Ascending aorta (tissue), 2 donors: ENCODE measurements around the gene S100A6. TPM values are rescaled to one million over a fixed set of nuclear protein-coding genes. Genes with fewer than 3 reads are reported as not detected.

Source experiments
- DNase-seq, 2 donors: peaks; one replicate each; pipeline ENCODE4 v3.0.0-alpha.2; 2019; ENCODE audit warnings: low spot score in 2 of 2
- H3K27ac ChIP-seq, 2 donors: fragments of 200-600 bp; sonication (generic); one replicate each; pipeline ENCODE4 v1.5.1; 2016 to 2017; ENCODE audit warnings: mild to moderate bottlenecking in 1 of 2
- H3K27me3 ChIP-seq: fragments of 200-600 bp; sonication (generic); one replicate; pipeline ENCODE4 v1.5.1; 2017
- H3K36me3 ChIP-seq, 2 donors: fragments of 200-600 bp; sonication (generic); one replicate each; pipeline ENCODE4 v1.5.1; 2016
- H3K4me1 ChIP-seq, 2 donors: fragments of 200-600 bp; sonication (generic); one replicate each; pipeline ENCODE4 v1.5.1; 2016 to 2017; ENCODE audit warnings: mild to moderate bottlenecking in 1 of 2
- H3K4me3 ChIP-seq, 2 donors: fragments of 200-600 bp; sonication (generic); one replicate each; pipeline ENCODE4 v1.5.1; 2016 to 2017; ENCODE audit warnings: mild to moderate bottlenecking in 1 of 2
- H3K9me3 ChIP-seq, 2 donors: fragments of 200-600 bp; sonication (generic); one replicate each; pipeline ENCODE4 v1.5.1; 2016
- CTCF ChIP-seq, 3 experiments: fragments of 200-600 bp in 2 of 3; fragments of 450-650 bp in 1 of 3; sonication (generic) in 2 of 3; IDR thresholded peaks; one replicate each; pipeline ENCODE4 v1.5.1; 2016 to 2019; ENCODE audit warnings: antibody characterized with exemption in 3 of 3, mild to moderate bottlenecking in 1 of 3, moderate library complexity in 1 of 3
- intact Hi-C: fragments of 100-400 bp; cut with DNase I; formaldehyde crosslinking; loops from one replicate; pipeline ENCODE4 v1.15.1; 2023
- total RNA-seq: library from RNA; depleted of rRNA; stranded (reverse); fragments of >200 nt; gene quantifications from one replicate; pipeline ENCODE4 v1.1.0, GENCODE V29; 2016

S100A6 gene
- total RNA-seq, 1 donor from 2014 or later = 336 TPM

DNA sequence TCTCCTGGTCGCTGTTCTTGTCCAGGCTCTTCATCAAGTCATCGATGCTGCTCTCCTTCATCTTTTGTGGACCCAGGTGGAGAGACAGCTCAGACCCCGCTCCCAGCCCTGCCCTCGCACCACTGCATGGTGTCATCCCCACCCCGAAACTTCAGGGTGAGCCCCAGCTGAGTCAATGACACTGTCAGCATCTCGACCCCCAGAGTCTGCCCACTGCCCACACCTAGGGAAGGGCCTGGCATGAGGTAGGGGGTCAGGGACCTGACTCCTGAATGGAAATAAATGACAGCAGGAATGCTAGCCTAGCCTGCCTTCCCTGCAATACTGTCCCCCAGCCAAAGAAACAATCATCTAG is 1.6 kb upstream of the S100A6 start:
- no peaks in the 10 kb centered on the region for H3K9me3 ChIP-seq
- H3K4me1 ChIP-seq = peaks cover 5 to 30% of the 10 kb centered on the region in 2 donors
- H3K36me3 ChIP-seq = no peaks in the 10 kb centered on the region
- peak overlapping the region; percentile 98 to 100 for H3K27ac ChIP-seq
- intact Hi-C loops = loop anchor here (10.0 kb wide), 1 partner anchor 237 kb away; the partner anchor contains the start of gene SLC27A3
- no peak for TF ChIP-seq CTCF (IDR thresholded peaks at IDR 0.05)
- H3K4me3 ChIP-seq = no peak overlapping the region
- H3K27me3 ChIP-seq = no peaks in the 10 kb centered on the region
- no peak for DNase-seq

DNA sequence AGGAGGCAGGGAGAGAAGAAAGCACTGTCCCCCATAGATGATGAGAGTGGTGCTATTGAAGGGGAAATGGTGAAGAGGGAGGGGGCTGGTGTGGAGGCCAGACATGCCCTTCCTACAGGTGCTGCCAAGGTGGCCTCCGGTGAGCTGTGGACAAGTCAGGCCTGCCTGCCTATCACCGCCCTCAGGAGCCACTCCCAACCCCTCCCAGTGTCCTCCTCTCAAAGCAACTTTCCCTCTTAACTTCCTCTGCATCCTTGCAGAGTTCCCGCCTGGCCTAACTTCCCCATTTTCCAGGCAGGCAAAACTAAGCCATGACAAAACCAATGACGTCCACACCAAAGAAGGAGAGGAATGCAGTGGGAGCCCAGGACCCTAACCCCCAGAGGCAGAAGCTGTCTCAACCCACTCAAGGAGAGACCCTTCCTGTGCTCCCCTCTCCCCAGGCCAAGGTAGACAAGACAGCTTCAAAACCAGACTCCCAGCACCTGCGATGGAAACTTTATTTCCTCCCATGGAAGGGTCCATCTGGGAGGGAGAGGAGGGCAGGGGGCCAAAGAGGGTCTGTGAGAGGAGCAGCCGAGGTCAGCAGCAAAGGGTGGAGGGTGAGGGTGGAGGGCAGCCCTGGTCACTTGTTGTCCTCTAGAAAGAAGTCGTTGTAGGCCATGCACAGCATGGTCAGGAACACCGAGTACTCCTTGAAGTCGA is 1.0 kb upstream of the S100A6 start:
- Histone ChIP-seq H3K27me3 (no peaks in the 10 kb centered on the region), H3K36me3 (no peaks in the 10 kb centered on the region), H3K9me3 (no peaks in the 10 kb centered on the region), H3K4me1 (peaks cover 5 to 27% of the 10 kb centered on the region in 2 donors), H3K27ac (peak overlapping the region; percentile 98 to 100), H3K4me3 (peak overlapping the region; percentile 70 to 95)
- DNase-seq = no peak
- TF ChIP-seq CTCF (IDR thresholded peaks at IDR 0.05) = no peak
- intact Hi-C loops = loop anchor here (1.0 to 10.0 kb wide), 2 partner anchors 8 to 238 kb away; partner anchors contain the start of genes S100A4 and SLC27A3

- H3K27me3 ChIP-seq = no peaks in the 10 kb centered on the region
- peak overlapping the region; percentile 98 to 100 for H3K27ac ChIP-seq
- H3K4me3 ChIP-seq = peak overlapping the region; percentile 70 to 95
- intact Hi-C loops = loop anchor here (1.0 to 10.0 kb wide), 2 partner anchors 9 to 239 kb away; partner anchors contain the start of genes S100A4 and SLC27A3
- H3K4me1 ChIP-seq = peaks cover 5 to 27% of the 10 kb centered on the region in 2 donors
- no peaks in the 10 kb centered on the region for H3K36me3 ChIP-seq
- H3K9me3 ChIP-seq = no peaks in the 10 kb centered on the region
- TF ChIP-seq CTCF (IDR thresholded peaks at IDR 0.05) = no peak
- DNase-seq = peak; percentile 80 to 95
Measured at GRCh38 chr1:153536012-153536670, 350 bp upstream of the S100A6 start.

DNA sequence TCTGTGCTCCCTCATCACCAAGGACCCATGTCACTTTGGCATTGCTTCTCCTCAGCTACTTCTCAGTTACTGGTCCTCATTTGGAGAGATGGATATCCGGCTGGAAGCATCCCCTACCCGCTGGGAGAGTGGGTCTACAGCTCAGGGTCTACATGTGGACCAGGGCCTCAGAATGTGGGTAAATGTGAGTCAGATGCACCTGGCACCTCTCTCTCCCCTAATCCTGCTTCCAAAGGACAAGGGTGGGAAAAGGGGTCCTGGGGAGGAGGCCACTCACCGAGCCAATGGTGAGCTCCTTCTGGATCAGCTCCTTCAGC is 908 bp downstream of the S100A6 start:
- Histone ChIP-seq H3K4me3 (peak overlapping the region; percentile 70 to 95), H3K36me3 (no peaks in the 10 kb centered on the region), H3K27me3 (no peaks in the 10 kb centered on the region), H3K4me1 (peaks cover 5 to 27% of the 10 kb centered on the region in 2 donors), H3K27ac (peak overlapping the region; percentile 98 to 100), H3K9me3 (no peaks in the 10 kb centered on the region)
- no peak for TF ChIP-seq CTCF (IDR thresholded peaks at IDR 0.05)
- DNase-seq = no peak
- intact Hi-C loops = loop anchor here (10.0 kb wide), 1 partner anchor 240 kb away; the partner anchor contains the start of gene SLC27A3

GRCh38 chr1:153534226-153534924 is 1.4 kb downstream of the S100A6 start:
- H3K4me3 ChIP-seq = peak overlapping the region; percentile 70 to 95
- intact Hi-C loops = loop anchor here (10.0 kb wide), 1 partner anchor 240 kb away; the partner anchor contains the start of gene SLC27A3
- no peaks in the 10 kb centered on the region for H3K9me3 ChIP-seq
- no peak for TF ChIP-seq CTCF (IDR thresholded peaks at IDR 0.05)
- no peak for DNase-seq
- peak overlapping the region; percentile 98 to 100 for H3K27ac ChIP-seq
- H3K4me1 ChIP-seq = peaks cover 5 to 27% of the 10 kb centered on the region in 2 donors
- H3K36me3 ChIP-seq = no peaks in the 10 kb centered on the region
- H3K27me3 ChIP-seq = no peaks in the 10 kb centered on the region
